Effector CD4-positive, alpha-beta T cell (primary cell): Measurements from ENCODE around the gene MRTFA.
"Not testable (repeated sequence)": the region's sequence is repeated elsewhere in the genome, so short reads cannot be mapped to it uniquely, and the experiment has no call there.

Source experiments
- DNase-seq: peaks from one replicate; pipeline ENCODE4 v3.0.0-alpha.2; 2020
- total RNA-seq: gene quantifications from one replicate; lab custom pipeline; 2026; lab: John Stamatoyannopoulos, UW

MRTFA gene
- 136 reads per million, percentile 88 among the genes with 10 or more reads in this experiment for total RNA-seq

DNA sequence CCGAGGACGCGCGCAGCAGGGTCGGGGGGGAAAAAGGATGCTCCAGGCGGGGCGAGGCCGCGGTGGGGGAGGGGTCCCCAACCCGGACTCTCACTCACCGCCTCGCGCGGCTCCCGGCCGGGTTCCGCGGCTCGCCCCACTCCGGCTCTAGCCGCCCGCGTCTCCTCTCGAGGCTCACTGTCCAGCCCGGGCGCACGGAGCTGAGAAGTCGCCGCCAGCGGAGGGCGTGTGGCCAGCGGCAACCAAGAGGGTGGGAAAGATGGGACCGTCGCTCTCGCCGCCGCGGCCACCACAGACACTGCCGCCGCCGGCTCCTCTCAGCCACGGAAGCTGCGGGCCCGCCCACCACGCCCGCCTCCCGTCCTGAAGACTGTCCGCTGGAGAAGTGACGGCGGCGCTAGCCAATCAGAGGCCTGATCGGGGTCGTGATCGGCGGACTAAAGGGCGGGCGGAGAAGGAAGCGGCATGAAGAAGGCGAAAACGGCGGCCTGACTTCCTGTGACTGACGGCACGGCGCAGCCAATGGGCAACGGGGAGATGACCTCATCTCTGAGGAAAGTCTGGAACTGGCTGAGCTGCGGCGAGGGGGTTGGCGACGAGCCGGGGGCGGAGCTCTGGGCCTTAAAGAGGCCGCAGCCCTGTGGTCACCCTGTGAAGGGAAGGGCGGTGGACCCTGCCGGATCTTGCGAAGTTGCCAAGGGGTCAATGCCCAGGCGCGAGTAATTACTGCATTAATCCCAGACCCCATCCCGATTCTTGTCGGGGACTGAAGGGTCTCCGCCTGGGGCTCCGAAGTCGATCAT is at the start of gene MRTFA:
Gene MRTFA (minus strand): TSS at position 340 of the 803 bp plus-strand sequence.
- DNase-seq = peak; percentile 100

DNA sequence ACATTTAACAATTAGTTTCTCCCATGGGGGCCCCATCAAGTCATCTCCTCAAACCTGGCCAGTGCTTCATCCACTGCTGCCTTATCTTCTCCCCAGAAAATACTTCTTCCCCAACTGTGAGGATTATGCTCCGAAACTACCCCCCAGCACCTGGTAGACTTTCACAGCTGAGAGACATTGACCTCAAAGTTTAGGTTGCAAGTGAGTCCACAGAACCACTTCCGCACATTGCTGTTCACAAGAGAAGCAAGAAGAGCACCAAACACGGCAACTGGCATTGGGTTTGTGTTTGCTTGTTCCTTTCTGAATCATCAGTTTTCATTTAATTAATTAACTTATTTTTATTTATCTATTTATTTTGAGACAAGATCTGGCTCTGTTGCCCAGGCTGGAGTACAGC is 48.9 kb upstream of the MRTFA start:
- no peak for DNase-seq

DNA sequence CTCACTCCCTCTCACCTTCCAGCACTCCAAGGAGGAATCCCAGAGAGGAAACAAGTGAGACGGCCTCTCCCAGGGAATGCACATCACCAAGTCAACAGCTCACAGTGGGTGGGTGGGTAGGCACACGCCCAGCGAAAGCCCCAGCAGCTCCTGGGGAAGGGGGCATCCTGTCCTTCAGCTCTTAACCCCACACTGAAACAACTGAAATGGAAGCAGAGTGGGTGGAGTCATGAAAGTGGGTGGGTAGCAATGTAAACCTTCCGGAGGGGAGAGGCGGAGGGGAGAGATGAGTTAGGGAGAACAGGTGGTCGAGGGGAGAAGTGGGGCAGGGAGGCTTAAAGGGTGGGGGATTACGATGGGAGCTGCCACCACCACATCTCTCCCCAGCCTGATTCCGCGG is 48.2 kb upstream of the MRTFA start:
- DNase-seq = no peak

DNA sequence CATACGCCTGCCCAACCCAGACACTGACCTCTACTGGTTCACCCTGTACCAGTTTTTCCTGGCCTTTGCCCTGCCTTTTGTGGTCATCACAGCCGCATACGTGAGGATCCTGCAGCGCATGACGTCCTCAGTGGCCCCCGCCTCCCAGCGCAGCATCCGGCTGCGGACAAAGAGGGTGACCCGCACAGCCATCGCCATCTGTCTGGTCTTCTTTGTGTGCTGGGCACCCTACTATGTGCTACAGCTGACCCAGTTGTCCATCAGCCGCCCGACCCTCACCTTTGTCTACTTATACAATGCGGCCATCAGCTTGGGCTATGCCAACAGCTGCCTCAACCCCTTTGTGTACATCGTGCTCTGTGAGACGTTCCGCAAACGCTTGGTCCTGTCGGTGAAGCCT is 44.9 kb upstream of the MRTFA start:
- no peak for DNase-seq

DNA sequence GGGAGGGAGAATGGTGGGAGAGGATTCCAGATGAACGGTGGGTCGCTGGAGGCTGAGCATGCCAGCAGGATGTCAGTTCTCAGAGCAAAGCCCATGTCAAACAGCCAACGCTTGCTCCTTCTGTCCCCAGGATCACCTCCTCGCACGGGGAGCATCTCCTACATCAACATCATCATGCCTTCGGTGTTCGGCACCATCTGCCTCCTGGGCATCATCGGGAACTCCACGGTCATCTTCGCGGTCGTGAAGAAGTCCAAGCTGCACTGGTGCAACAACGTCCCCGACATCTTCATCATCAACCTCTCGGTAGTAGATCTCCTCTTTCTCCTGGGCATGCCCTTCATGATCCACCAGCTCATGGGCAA is 44.3 kb upstream of the MRTFA start:
- no peak for DNase-seq

DNA sequence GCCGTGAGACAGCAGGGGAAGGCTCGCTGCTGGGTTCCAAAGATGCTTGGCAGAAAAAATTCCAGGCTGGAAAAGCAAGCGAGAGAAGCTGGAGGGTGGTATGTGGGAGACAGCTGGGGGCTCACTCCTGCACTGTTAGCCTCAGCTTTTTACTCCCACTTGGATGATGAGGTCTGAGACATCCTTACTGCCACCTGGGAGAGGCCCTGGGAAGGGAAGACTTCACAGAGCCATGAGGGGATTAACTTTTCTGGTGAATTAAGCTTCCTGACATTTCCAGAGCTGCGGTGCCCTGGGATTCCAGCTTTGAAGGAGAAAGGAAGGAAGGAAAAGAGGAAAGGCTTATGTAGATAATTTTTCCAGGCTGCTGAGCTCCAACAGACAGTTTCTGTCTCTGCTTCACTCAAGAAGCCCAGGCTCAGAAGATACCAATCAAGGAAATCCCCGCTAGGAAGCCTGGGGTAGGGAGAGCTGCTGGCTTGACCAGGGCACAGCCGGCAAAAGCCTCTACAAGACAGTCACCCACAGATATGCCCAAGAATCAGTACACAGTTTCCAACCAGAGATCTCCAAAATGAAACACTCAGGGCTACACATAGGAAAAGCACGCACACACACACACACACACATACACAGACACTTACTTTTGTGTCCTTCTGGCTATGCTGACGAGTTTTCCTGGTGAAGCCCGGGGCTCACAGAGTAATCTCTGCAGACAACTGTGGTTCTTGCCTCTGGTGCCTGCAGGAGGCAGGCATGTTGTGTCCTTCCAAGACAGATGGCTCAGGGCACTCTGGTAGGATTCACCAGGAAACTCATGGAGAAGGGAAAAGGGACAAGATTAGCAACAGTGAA is 43.7 kb upstream of the MRTFA start:
- DNase-seq = no peak

DNA sequence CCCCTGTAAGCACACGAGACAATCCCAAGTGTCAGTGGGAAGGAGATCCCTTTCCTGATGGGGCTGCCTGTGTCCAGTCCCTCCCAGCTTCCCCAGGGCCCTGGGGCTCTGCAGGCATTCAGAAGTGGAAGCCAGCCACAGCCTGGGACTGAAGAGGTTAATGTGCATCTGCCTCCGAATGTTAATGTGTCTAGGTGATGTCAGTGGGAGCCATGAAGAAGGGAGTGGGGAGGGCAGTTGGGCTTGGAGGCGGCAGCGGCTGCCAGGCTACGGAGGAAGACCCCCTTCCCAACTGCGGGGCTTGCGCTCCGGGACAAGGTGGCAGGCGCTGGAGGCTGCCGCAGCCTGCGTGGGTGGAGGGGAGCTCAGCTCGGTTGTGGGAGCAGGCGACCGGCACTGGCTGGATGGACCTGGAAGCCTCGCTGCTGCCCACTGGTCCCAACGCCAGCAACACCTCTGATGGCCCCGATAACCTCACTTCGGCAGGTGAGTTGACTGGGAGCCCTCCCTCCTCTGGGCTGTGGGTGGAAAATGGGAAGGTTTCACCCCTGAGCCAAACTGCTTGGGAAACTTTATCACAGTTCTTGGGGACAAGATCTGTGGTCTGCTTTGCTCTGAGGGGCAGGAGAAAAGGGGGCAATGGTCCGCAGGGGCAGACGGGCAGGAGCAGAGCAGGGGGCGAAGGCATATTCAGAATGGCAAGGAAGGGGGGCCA is 42.9 kb upstream of the MRTFA start, which contains the start of gene MCHR1:
Gene MCHR1 (plus strand): TSS at position 236 of the 715 bp plus-strand sequence. CDS start 169 bp downstream, at position 405.
- DNase-seq = no peak

DNA sequence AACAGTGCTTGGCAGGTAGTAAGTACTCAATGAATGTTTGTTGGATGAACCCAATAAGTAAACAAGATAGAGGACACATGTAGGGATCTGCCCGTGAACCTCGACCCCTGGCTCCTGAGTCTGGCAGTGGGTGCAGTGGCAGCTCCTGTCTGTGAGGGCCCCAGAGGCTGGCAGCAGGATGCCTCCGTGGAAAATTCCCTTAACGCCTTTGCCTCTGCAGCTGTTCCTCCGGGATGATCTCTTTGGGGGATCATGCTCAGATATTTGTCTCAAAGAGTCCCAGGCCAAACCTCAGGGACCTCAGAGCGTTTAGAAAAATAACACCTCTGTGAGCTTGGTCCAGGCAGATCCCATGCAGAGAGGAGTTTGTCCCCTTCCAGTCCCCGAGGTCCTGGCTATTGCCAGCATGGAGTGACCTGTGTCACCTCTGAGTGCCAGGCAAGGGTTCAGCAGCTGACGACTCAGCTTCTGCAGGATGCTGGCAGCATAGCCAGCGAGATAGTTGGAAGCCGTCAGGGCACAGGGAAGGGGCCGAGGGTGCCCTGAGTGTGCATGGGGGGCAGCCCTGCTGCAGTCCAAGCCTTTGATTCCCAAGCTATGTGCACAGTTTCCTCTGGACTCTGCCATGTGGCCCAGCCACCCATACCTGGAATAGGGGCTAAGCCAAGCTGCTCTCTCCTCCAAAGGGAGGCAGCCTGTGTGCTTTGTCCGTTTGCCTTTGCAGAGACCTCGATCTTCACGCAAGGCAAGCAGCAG is 42.2 kb upstream of the MRTFA start:
- DNase-seq = no peak

DNA sequence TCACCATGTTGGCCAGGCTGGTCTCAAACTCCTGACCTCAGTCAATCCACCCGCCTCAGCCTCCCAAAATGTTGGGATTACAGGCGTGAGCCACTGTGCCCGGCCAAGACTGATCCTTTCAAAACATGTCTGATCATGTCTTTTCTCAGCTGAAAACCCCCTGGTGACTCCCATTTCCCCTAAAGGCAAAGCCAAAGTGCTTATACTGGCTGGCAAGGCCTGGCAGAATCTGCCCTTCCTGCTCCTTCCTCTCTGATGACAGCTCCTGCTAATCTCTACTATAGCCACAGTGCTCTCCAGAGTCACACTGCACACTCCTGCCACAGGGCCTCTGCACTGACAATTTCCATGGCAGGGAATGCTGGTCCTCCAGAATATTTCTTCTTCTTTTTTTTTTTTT is 40.1 kb upstream of the MRTFA start:
- DNase-seq = no peak

DNA sequence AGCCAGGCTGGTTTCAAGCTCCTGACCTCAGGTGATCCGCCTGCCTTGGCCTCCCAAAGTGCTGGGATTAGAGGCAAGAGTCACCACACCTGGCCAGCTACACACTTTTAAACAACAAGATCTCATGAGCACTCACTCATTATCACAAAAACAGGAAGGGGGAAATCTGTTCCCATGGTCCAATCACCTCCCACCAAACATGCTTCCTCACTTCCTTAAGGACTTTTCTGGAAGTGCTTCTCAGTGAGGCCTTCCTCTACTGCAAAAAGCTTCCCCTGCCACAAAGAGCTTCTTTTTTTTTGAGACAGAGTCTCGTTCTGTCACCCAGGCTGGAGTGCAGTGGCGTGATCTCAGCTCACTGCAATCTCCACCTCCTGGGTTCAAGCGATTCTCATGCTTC is 39.6 kb upstream of the MRTFA start:
- not testable (repeated sequence) for DNase-seq

DNA sequence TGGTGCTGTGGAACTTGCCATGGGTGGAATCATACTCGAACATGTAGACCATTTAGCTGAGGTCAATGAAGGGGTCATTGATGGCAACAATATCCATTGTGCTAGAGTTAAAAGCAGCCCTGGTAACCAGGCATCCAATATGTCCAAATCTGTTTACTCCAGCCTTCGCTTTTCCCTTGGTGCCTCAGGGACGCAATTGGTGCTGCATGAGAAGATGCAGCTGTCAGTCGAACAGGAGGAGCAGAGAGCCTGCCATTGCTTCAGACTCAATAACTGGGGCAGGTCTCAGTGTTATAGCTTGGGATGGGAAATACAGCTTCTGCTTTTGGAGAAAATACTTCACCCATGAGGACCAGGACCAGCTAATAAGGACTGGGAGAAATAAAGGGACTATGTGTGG is 37.8 kb upstream of the MRTFA start:
- no peak for DNase-seq

DNA sequence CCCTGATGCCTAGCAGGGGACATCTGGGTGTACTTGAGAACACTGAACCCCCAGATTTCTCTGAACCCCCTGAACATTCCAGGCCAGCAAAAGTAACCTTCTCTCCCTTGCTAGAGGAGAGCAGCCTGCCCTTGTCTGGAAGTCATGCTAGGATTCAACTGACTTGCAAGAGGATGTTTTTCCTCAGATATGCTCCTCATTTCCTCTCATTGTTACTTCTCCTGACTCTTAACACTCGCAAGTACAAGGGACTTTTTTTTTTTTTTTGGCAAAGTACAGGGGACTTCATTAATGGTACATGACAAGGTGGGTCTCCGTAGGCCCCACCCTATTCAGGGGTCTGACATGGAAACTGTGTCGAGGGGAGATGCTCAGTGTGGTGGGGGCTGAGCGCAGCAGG is 36.5 kb upstream of the MRTFA start:
- no peak for DNase-seq

DNA sequence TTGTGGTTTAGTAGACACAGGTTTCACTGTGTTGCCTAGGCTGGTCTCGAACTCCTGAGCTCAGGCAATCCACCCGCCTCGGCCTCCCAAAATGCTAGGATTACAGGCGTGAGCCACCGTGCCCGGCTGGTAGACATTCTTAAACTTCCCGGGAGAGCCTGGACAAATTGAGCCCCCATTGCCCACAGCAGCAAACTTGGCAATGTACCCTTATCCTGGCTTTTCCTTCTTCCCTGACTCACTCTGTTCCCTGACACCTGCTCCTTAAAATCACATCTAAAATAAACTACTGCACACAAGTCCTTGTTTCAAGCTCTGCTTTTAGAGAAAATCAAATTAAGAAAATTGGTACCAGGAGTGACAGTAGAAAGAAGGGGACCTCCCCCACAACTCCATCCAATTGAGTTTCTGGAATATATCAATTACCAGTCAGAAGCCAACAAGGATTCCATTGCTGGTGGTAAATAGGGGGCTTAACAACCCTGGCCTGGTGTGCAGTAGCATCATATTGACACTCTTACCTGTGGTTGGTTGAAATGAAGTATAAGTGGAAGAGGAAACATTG is 35.4 kb upstream of the MRTFA start:
- DNase-seq = no peak

DNA sequence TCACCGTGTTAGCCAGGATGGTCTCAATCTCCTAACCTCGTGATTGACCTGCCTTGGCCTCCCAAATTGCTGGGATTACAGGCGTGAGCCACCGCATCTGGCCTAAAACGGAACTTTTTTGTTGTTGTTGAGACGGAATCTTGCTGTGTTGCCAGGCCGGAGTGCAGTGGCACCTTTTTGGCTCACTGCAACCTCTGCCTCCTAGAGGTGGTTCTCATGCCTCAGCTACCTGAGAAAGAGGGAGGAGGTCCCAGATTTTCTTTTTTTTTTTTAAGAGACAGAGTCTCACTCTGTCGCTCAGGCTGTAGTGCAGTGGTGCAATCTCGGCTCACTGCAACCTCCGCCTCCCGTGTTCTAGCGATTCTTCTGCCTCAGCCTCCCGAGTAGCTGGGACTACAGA is 34.9 kb upstream of the MRTFA start:
- no peak for DNase-seq

DNA sequence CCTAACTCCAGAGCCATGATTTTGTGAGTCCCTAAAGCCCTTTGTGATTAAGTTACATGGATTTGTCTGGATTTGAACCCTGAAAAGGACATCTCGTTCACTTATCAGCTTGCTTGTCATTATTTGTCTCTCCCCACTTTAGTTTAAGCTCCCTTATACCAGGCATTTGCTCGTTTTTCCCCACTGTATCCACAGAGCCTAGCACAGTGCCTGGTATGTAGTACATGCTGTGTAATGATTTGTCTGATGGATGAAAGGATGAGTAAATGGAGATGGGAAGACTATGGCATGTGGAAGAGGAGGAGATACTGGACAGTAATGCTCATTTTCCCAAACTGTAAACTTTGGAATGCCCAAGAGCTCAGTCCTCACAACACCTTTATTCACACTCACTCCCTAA is 33.5 kb upstream of the MRTFA start:
- DNase-seq = no peak

DNA sequence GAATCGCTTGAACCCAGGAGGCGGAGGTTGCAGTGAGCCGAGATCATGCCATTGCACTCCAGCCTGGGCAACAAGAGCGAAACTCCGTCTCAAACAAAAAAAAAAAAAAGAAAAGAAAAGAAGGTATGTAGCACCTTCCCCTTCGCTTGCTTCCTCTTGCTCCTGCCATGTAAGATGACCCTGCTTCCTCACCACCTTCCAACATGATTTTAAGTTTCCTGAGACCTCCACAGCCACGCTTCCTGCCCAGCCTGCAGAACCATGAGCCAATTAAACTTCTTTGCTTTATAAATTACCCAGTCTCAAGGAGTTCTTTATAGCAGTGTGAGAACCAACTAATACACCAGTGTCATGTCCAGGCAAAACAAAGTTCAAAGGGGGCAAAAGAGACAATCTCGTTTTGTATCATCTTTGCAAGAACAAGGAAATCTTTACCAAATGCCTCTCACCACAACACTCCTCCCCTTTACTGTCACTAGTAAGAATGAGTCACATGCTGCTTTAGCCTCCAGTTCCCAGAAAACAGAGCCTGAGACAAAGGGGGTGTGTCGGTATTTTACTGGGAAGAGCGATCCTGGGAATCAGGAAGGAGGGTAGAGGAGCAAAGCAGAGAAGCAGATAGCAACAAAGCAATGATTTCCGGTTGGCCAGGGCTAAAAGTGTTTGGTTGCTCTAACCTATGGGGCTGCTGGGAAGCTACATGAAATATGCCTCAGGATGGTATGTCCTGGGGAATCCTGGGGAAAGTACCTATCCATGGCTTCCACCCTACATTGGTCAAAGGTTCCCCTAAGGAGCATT is 32.3 kb upstream of the MRTFA start:
- DNase-seq = no peak

DNA sequence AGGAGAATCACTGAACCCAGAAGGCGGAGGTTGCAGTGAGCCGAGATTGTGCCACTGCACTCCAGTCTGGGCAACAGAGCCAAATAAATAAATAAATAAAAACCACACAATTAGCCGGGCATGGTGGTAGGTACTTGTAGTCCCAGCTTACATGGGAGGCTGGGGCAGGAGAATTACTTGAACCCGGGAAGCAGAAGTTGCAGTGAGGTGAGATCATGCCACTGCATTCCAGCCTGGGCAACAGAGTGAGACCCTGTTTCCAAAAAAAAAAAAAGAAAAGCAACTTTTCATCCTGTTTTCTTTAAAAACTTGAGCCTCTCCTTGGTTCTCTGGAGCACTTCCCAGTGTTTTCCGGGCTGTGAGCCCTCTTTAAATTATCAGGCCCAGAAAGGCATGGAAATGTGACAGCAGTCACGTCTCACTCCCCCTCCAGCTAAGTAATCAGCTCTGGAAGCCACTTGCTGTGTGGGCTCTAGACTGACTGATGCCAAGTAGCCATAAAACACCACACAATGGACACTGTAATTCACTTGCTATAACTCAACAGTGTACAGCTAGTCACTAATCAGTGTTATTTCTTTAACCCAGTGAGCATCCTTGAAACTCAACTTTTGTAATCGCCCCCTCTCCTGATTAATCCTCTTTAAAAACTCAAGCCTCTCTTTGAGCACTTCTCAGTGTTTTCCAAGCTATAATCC is 29.8 kb upstream of the MRTFA start:
- no peak for DNase-seq

DNA sequence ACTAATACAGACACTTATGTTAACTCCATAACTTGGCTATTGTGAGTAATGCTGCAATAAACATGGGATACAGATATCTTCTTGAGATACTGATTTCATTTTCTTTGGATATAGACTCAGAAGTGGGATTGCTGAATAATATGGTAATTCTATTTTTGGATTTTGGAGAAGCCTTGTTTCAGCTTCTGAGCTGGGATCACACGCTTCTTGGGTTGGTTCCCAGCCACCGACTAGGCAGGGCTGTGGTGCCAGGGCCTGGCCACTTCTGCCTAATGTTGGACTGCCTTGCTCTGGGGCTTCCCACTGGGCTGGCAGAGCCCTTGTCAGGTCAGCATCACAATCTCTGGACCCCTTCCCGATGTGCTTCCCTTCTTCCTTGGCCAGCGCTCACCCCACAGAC is 28.8 kb upstream of the MRTFA start:
- no peak for DNase-seq

DNA sequence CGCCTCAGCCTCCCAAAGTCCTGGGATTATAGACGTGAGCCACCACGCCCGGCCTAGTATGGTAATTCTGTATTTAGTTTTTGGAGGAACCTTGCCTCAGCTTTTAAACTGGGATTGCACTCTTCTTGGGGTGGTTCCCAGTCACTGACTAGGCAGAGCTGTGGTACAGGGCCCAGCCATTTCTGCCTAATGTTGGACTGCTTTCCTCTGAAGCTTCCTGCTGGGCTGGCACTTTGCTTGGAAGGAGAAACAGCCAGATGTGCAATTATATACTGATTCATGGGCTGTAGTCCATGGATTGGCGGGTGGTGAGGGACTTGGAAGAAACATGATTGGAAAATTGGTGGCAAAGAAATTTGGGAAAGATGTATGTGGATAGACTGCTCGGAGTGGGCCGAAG is 25.2 kb upstream of the MRTFA start:
- DNase-seq = no peak

DNA sequence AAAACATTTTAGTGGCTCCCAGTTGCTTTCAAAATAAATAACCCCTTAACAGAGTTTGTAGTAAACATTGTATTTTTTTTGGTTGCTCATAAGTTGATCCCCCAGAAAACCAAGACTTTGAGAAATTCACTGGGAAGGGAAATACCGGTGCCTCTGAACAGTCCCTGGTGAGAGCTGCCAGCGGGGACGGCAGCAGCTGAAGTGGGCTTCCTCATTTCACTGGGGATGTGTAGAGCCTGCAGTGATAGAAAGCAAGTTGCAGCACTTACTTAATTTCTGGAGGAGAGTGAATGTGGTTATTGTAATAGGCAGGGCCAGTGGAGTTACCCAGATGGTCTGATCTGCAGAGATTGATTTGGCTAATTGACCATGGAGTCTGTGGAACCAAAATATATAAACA is 24.2 kb upstream of the MRTFA start:
- DNase-seq = no peak

DNA sequence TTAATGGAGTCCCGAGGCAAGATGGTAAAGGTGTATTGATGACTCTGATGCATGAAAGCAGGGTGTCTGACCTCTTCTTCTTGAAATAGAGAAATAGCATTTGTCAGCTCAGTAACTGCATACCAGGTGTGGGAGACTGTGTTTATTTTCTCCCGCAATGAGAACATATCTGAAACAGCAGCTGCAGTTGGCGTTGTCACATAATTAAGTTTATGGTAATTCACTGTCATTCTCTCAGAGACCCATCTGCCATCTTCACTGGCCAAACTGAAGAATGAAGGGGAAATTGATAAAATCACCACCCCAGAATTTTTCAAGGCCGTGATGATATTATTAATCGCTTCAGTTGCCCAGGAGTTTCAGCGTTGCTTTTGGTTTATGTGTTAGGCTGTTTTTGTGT is 22.6 kb upstream of the MRTFA start:
- no peak for DNase-seq
